H9 (cell line): ENCODE results near the gene NFXL1. TPM values are rescaled to one million over a fixed set of nuclear protein-coding genes. Genes with fewer than 3 reads are reported as not detected.

ENCODE experiments used
- DNase-seq: peaks from one replicate; pipeline ENCODE4 v3.0.0-alpha.2; 2017
- H2AFZ ChIP-seq: one replicate; pipeline ENCODE4 v1.6.1; 2013; ENCODE audit warnings: mild to moderate bottlenecking, low read length, control low read depth, moderate library complexity
- H2AK5ac ChIP-seq: 2 replicates; pipeline ENCODE4 v1.6.1; 2013; ENCODE audit warnings: low read length, control low read depth, mixed read lengths; ENCODE audit not compliant: insufficient read length
- H2BK120ac ChIP-seq: one replicate; pipeline ENCODE4 v1.6.1; 2013; ENCODE audit warnings: low read depth, mild to moderate bottlenecking, low read length, control low read depth, inconsistent platforms; ENCODE audit not compliant: poor library complexity, severe bottlenecking
- H2BK12ac ChIP-seq: 2 replicates; pipeline ENCODE4 v1.6.1; 2013; ENCODE audit warnings: low read length, control low read depth, mixed read lengths, low read depth; ENCODE audit not compliant: insufficient read length
- H2BK15ac ChIP-seq: 2 replicates; pipeline ENCODE4 v1.6.1; 2013; ENCODE audit warnings: low read depth, low read length, control low read depth
- H2BK20ac ChIP-seq: one replicate; pipeline ENCODE4 v1.6.1; 2013; ENCODE audit warnings: low read depth, mild to moderate bottlenecking, low read length, control low read depth, inconsistent platforms; ENCODE audit not compliant: poor library complexity, severe bottlenecking
- H2BK5ac ChIP-seq: 2 replicates; pipeline ENCODE4 v1.6.1; 2013; ENCODE audit warnings: low read length, control low read depth, mixed read lengths; ENCODE audit not compliant: insufficient read length
- H3K14ac ChIP-seq: 2 replicates; pipeline ENCODE4 v1.6.1; 2013; ENCODE audit warnings: low read length, control low read depth; ENCODE audit not compliant: insufficient read depth
- H3K18ac ChIP-seq: 2 replicates; pipeline ENCODE4 v1.6.1; 2013; ENCODE audit warnings: low read depth, mild to moderate bottlenecking, mixed read lengths, low read length, control low read depth; ENCODE audit not compliant: insufficient read length
- H3K23ac ChIP-seq: 2 replicates; pipeline ENCODE4 v1.6.1; 2013; ENCODE audit warnings: low read length, control low read depth, mixed read lengths, low read depth; ENCODE audit not compliant: insufficient read length
- H3K23me2 ChIP-seq: 2 replicates; pipeline ENCODE4 v1.6.1; 2013; ENCODE audit warnings: low read depth, mild to moderate bottlenecking, mixed read lengths, low read length, control low read depth; ENCODE audit not compliant: insufficient read length, poor library complexity, severe bottlenecking
- H3K27ac ChIP-seq: 2 replicates; pipeline ENCODE4 v1.5.1; 2013; ENCODE audit warnings: low read length, control low read depth, mixed read lengths, low read depth; ENCODE audit not compliant: insufficient read length
- H3K27me3 ChIP-seq: 2 replicates; pipeline ENCODE4 v1.6.1; 2013; ENCODE audit warnings: low read length, control low read depth, inconsistent platforms; ENCODE audit not compliant: insufficient read depth
- H3K4ac ChIP-seq: 2 replicates; pipeline ENCODE4 v1.6.1; 2013; ENCODE audit warnings: low read depth, mild to moderate bottlenecking, control low read depth, inconsistent platforms, low read length, moderate library complexity
- H3K4me1 ChIP-seq: 2 replicates; pipeline ENCODE4 v1.6.1; 2013; ENCODE audit warnings: low read length, control low read depth, inconsistent platforms; ENCODE audit not compliant: insufficient read depth
- H3K4me2 ChIP-seq: 2 replicates; pipeline ENCODE4 v1.6.1; 2013; ENCODE audit warnings: low read length, control low read depth, mixed read lengths; ENCODE audit not compliant: insufficient read length, insufficient read depth
- H3K56ac ChIP-seq: 2 replicates; pipeline ENCODE4 v1.6.1; 2013; ENCODE audit warnings: low read depth, mild to moderate bottlenecking, mixed read lengths, low read length, control low read depth; ENCODE audit not compliant: insufficient read length
- H3K79me1 ChIP-seq: 2 replicates; pipeline ENCODE4 v1.6.1; 2013; ENCODE audit warnings: low read depth, mild to moderate bottlenecking, moderate library complexity, low read length, control low read depth, inconsistent platforms; ENCODE audit not compliant: insufficient read depth, poor library complexity, severe bottlenecking
- H3K79me2 ChIP-seq: 2 replicates; pipeline ENCODE4 v1.6.1; 2013; ENCODE audit warnings: low read length, control low read depth, inconsistent platforms; ENCODE audit not compliant: insufficient read depth
- H3K9ac ChIP-seq: 2 replicates; pipeline ENCODE4 v1.6.1; 2013; ENCODE audit warnings: low read length, control low read depth, mixed read lengths; ENCODE audit not compliant: insufficient read length; ENCODE audit errors: extremely low read depth
- H3K9me3 ChIP-seq: one replicate; pipeline ENCODE4 v1.6.1; 2013; ENCODE audit warnings: low read depth, low read length, inconsistent platforms; ENCODE audit not compliant: control insufficient read depth
- H3T11ph ChIP-seq: one replicate; pipeline ENCODE4 v1.6.1; 2013; ENCODE audit warnings: mild to moderate bottlenecking, low read length, control low read depth, inconsistent platforms
- H4K20me1 ChIP-seq: one replicate; pipeline ENCODE4 v1.6.1; 2013; ENCODE audit not compliant: control insufficient read depth, insufficient read length, insufficient read depth
- H4K5ac ChIP-seq: 2 replicates; pipeline ENCODE4 v1.6.1; 2013; ENCODE audit warnings: low read depth, mild to moderate bottlenecking, mixed read lengths, low read length, control low read depth; ENCODE audit not compliant: insufficient read length
- H4K8ac ChIP-seq: replicated peaks from 2 replicates; pipeline ENCODE4 v1.6.1; 2013; ENCODE audit warnings: low read length, control low read depth, mixed read lengths, low read depth; ENCODE audit not compliant: insufficient read length
- H4K91ac ChIP-seq: 2 replicates; pipeline ENCODE4 v1.6.1; 2013; ENCODE audit warnings: low read depth, mild to moderate bottlenecking, moderate library complexity, mixed read lengths, low read length, control low read depth; ENCODE audit not compliant: insufficient read length
- H3K27ac Mint-ChIP-seq, 3 experiments: 2 replicates in 2 of 3; 3 replicates in 1 of 3; pipeline ENCODE4 v1.8.0; 2020 to 2021; ENCODE audit warnings: mixed read lengths in 3 of 3, mild to moderate bottlenecking in 1 of 3, moderate library complexity in 1 of 3
- H3K27me3 Mint-ChIP-seq: 2 replicates; pipeline ENCODE4 v1.8.0; 2021; ENCODE audit warnings: low read depth, mild to moderate bottlenecking, moderate library complexity, mixed read lengths
- H3K36me3 Mint-ChIP-seq, 3 experiments: 2 replicates in 2 of 3; 3 replicates in 1 of 3; pipeline ENCODE4 v1.8.0; 2020 to 2021; ENCODE audit warnings: low read depth in 3 of 3, mixed read lengths in 3 of 3; ENCODE audit not compliant: insufficient read depth in 1 of 3
- H3K4me1 Mint-ChIP-seq, 2 experiments: 2 replicates each; pipeline ENCODE4 v1.8.0; 2020; ENCODE audit warnings: mixed read lengths in 2 of 2
- H3K4me3 Mint-ChIP-seq, 2 experiments: 2 replicates in 1 of 2; 3 replicates in 1 of 2; pipeline ENCODE4 v1.8.0; 2020 to 2021; ENCODE audit warnings: mild to moderate bottlenecking in 2 of 2, mixed read lengths in 2 of 2, moderate library complexity in 1 of 2
- H3K9me3 Mint-ChIP-seq, 2 experiments: 2 replicates in 1 of 2; 3 replicates in 1 of 2; pipeline ENCODE4 v1.8.0; 2020; ENCODE audit warnings: mild to moderate bottlenecking in 2 of 2, mixed read lengths in 2 of 2, moderate library complexity in 1 of 2
- WGBS: extraction: QIAGEN DNeasy Blood & Tissue Kit; methylation state at CpG from one replicate; pipeline ENCODE4 v1.1.7; 2013; ENCODE audit warnings: missing lambda C conversion rate, low lambda C conversion rate, mixed read lengths; ENCODE audit not compliant: insufficient read length; ENCODE audit errors: extremely low coverage; 5-methylcytosine and 5-hydroxymethylcytosine counted together
- total RNA-seq: library from RNA; stranded (reverse); gene quantifications from 2 replicates; pipeline ENCODE4 v1.2.1, GENCODE V29; 2021
- TF ChIP-seq, protein P1 (sequence below): fragments of 200-600 bp; sonication (generic); conservative IDR thresholded peaks from 3 replicates; pipeline ENCODE4 v1.8.0; 2021; ENCODE audit warnings: antibody characterized with exemption, mild to moderate bottlenecking

NFXL1 gene
- total RNA-seq, 1 experiment from 2014 or later, result 33.8 TPM

GRCh38 chr4:47858006-47858405 is 56.4 kb downstream of the NFXL1 start:
- Histone ChIP-seq H3K79me2 (no peaks in the 10 kb centered on the region), H2BK12ac (no peak overlapping the region), H3K56ac (no peak overlapping the region), H3K9me3 (no peaks in the 10 kb centered on the region), H3K27me3 (no peaks in the 10 kb centered on the region), H3T11ph (no peak overlapping the region), H3K23ac (no peak overlapping the region), H3K14ac (no peak overlapping the region), H3K9ac (no peak overlapping the region), H2AFZ (no peak overlapping the region), H4K91ac (no peak overlapping the region), H3K4ac (no peak overlapping the region), H3K18ac (no peak overlapping the region), H2AK5ac (no peak overlapping the region), H2BK5ac (no peak overlapping the region), H4K20me1 (no peaks in the 10 kb centered on the region), H3K4me1 (no peaks in the 10 kb centered on the region; the same call in 1 of the 2 replicates), H3K4me2 (no peak overlapping the region), H3K79me1 (no peaks in the 10 kb centered on the region), H3K23me2 (no peaks in the 10 kb centered on the region), H2BK120ac (no peak overlapping the region), H2BK20ac (no peak overlapping the region), H2BK15ac (no peak overlapping the region), H4K5ac (no peak overlapping the region), H4K8ac (no peak overlapping the region), H3K27ac (no peak overlapping the region)
- Mint-ChIP-seq H3K27ac (peak overlapping the region in 1 of 3 experiments; percentile 3; a peak in 1 of 7 replicates), H3K4me1 (no peaks in the 10 kb centered on the region), H3K27me3 (no peaks in the 10 kb centered on the region; the same call in 1 of the 2 replicates), H3K9me3 (no peaks in the 10 kb centered on the region), H3K36me3 (peaks cover 7 to 22% (median 15%) of the 10 kb centered on the region in 3 experiments; a peak in 6 of 7 replicates), H3K4me3 (no peak overlapping the region)
- no peak for DNase-seq
- WGBS, result no CpG with 5 or more reads among the region's 2 CpGs
- TF ChIP-seq, protein P1, sequence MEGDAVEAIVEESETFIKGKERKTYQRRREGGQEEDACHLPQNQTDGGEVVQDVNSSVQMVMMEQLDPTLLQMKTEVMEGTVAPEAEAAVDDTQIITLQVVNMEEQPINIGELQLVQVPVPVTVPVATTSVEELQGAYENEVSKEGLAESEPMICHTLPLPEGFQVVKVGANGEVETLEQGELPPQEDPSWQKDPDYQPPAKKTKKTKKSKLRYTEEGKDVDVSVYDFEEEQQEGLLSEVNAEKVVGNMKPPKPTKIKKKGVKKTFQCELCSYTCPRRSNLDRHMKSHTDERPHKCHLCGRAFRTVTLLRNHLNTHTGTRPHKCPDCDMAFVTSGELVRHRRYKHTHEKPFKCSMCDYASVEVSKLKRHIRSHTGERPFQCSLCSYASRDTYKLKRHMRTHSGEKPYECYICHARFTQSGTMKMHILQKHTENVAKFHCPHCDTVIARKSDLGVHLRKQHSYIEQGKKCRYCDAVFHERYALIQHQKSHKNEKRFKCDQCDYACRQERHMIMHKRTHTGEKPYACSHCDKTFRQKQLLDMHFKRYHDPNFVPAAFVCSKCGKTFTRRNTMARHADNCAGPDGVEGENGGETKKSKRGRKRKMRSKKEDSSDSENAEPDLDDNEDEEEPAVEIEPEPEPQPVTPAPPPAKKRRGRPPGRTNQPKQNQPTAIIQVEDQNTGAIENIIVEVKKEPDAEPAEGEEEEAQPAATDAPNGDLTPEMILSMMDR, result no peak
